GM19463 (cell line): ENCODE results near the gene STX7.

Experiments
- ATAC-seq: cut with Tn5 transposase; IDR thresholded peaks from one replicate; pipeline ENCODE4 v1.9.1; 2021; ENCODE audit warnings: mild to moderate bottlenecking, moderate library complexity; ENCODE audit not compliant: unreplicated experiment

Gene STX7

DNA sequence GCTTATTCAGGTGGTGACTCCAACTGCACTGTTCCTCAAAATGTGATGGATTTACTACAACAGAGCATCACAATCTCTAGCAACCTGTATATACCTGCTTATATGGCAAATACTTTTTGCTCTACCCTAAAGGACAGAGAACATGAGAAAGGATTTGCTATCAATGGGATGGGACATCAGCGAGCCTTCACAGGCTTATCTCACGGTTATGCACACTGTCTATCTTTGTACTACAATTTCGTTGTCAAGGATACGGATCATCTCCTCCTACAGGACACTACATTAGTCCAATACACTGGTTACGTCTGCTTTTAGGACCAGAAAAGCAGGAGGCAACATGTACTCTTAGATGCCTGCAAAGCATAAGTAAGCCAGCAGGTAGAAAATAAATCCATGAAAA, 34.2 kb downstream of the STX7 start:
- ATAC-seq, result no peak

DNA sequence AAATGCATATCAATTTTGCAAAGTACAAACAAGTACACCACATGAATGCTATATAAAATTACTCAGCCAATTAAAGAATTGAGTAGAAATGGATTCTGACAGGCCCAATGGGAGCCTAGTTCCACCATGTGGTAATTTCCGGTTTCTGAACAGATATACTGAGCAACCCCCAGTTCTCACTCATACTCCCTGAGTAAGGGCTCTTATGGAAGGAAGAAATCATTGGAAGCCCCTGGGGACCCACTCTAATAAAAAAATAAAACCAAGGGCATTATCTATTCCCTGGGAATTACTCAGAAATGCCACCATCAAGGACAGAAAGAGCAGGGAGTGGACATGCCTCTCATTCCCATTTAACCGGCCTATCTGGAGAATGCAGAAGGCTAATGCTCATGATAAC, 34.6 kb downstream of the STX7 start:
- ATAC-seq, result no peak

DNA sequence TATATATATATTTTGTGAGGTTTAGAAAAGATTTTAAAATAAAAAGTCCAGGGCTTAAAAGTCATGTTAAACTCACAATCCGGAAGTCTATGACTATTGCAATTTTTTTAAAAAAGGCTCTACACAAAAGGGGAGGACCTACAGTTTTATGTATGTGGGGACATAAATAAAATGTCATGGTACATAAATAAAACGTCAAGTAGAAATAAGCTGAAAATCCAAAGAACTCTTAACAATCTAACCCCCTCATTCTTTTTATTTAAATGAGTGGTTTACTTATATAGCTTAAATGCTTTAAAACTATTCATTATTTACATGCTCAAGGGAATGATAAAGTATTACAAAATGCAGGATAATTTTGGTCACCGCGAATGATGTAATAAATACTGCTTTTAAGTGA, 36.2 kb downstream of the STX7 start:
- no peak for ATAC-seq

DNA sequence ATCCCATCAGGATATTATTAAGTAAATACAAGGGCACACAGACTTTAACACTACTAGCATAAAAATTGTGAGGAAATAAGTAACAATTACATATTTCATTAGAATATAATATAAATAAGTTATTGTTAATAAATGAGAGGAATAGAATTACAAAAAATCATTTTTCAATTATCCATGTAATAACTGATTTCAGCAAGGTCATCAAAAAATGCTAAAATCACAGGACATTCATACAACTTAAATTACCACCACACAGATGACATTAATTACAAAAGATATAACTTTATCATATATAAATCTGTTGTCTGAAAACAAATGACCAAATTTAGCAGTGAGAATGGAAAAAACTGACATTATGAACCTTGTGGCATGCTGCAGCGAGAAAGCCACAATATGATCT, 37.0 kb downstream of the STX7 start:
- no peak for ATAC-seq

DNA sequence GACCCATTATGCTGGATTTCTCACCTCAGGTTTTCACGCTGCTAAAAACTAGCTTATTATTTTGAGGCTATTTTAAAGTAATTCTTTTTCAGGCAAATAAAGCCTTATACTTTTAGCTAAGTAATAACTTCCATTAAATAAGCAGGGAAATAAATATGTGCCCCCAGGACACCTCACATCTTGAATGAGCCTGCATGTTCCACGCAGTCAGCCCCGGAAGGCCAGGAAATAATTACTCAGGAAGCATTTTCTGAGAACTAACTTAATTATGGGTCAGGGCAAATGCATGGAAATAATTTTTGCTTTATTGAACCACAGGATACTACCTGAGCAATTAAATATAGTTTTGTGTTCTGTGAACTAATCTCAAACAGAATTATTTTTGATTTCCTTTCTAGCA, 41.1 kb downstream of the STX7 start:
- no peak for ATAC-seq

DNA sequence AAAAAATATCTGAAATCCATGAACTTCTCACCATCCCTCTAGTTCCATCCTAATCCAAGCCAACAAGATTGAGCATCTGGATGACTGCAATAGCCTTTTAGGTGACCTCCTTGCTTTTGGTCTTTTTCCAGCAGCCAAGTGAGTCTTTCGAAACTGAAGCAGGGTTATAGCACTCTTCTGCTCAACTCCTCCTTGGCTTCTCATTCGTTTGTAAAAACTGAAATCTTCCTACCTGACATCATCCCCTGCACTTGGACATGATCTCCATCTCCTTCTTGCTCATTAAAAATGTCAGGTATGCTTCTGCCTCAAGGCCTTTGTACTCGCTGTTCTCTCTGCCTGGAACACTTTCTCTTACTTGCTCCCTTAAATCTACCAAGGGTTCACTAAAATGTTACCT, 46.0 kb downstream of the STX7 start:
- ATAC-seq, result no peak

DNA sequence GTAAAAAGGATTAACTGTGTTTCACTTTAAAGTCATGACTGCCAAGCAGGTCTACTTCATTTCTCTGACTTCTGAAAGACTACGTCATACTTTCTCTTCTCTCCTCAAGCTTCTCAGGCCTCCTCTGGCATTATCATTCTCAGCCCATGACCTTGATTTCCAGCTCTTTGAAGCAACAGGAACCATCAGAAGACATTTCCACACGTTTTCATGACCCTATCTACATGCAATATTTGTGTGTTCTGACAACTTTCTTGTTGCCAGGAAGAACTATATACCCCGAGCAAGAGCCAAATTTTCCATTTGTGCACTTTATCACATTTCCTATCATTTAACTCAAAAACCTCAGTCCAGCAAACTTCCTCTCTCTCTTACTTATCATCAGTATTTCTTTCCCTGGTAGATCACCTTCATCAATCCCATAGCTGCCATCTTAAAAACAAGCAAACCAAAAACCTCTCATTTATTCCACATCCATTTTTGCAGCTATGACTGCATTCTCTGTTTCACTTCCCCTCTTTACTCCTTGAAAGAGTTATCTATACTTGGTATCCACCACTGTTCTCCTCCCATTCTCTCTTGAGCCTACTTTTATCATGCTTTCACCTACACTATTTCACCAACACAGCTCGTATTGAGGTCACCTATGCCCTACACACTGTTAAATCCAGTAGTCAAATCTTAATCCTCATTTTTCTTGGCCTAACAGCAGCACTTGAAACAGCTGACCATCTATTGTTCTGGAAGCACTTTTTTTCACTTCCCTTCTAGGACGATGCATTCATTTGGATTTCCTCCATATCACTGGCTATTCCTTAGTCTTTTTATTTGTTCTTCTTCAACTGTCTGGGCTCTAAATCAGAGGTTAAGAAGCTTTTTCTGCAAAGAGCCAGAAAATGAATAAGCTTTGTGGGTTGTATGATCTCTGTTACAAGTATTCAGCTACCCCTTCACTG, 47.1 kb downstream of the STX7 start:
- ATAC-seq, result peak; percentile 82

DNA sequence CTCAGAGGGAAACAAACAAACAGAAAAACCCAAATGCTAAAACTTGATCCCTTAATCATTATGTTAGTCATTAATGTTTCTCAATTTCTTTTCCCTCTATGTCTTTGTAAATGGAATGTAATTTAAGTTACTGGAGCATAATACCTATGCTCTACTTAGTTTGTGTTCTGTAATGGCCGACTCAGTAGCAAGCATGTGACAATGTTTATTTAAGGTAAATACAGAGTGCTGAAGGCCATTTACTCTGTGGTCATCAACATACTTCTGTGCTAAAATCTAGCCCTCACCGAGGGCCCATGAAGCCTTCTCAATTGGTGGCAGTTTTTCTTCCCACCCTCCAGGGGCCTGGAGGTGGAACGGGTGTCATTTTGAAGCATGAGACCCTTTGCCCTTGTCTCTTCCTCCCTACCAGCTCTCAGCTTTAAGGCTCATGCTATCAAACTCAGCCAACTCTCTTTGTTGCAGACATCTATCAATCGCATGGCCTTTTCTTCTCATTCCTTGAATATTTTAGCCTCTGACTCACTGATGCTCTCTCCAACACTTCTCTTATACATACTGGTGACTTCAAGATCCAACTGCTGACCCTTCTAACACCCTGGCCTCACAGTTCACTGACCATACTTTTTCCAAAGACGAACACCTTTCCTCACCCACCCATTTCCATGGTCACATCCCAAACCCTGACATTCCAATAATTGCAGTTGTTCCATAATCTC, 48.2 kb downstream of the STX7 start:
- ATAC-seq, result no peak

DNA sequence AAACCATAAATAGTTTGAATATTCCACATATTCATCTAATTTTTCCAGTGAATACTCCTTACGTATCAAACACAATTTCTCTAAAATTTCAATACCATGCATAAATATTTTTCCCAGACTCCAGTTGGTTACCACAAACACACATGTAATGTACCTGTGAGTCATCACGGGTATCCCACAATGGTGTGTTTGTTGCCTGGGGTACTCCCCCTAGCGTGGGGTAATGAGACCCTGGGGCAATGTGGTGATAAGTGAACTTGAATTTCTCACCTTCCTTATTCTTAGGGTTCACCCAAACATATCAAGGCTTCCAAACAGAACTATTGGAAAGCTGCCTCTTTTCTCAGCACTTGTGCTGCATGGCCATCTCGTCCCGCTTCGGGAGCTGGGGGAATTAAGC, 51.0 kb downstream of the STX7 start:
- ATAC-seq, result no peak

DNA sequence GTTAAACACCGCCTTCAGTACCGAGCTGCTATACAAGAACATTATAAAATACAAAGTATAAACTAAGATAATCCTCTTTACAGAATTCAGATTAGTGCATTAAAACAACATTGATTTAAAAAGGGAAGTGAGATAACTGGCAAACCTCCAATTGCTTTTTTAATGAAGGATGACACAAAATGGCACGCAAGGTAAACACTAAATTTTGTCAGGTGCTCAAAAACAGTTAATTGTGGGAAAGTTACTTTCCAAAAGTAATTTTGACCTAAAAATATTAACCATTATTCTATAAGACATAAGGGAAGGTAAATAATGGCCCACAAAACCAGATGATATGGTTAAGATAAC, 53.3 kb downstream of the STX7 start:
- ATAC-seq, result no peak

DNA sequence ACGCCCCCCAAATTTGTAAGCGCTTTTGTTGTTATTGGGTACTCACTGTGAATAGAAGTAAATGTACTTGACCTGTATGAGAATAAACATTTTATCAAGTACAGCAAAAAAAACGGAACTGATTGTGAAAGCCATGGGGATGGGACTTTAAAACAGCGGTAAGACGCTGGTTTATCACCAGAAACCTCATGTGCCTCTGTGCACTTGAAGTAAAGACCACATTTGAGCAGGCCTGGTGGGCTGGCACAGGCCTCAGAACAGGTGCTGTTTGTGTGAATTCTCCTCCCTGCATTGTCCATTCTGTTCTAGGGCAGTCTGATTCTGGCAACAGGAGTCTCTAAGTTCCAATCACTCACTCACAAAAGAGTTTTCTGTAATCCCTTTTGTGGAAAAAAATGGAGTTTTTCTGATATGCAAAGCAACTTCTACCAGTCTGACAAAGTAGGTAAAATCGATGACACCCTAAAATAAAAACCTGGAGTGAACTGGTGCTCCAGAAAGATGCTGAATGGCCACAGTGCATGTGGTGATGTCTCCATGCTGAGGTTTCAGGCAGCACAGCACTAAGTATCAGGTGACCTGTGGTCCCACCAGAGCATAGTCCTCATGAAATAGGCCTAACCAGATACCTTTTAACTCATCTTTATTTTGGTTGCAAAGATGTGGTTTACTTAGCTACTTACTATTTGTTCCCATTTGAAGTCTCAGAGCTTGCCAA, 53.9 kb downstream of the STX7 start:
- ATAC-seq, result no peak

DNA sequence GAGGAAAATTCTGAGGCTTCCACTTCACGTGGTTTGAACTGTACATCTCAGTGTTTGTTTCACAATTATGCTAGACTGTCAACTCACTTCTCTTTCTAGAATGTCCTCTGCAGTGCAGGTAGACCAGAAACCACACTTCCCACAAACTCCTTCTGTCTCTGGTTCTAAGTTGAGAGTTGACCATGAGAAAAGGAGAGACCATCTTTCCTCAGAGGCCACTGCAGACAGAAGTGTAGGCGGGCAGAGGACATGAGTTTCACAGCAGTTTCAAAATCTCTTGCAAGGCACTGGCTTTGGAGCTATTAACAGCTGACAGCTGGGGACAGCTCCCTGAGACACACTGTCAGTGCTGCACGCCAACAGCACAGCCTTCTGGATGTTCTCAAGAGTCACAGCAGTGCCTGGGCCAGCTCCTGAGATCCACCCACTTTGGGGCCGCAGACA, 56.2 kb downstream of the STX7 start:
- ATAC-seq, result peak; percentile 93

DNA sequence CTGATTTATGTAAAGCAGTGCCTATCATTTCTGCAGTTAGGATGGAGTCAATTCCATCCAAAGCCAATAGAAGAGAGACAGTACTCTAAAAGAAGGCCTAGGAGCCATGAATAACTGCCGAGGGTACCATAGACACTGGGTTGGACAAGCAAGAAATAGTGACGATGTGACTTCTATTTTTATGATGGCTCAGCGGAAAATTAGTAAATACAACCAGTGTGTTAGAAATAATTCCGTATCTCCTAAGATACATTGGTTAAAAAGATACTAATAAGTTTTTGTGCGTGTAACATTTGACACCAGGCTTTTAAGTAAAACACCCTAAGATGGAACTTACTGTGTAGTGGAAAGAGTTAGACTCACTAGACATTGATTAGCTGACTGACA, 66.1 kb downstream of the STX7 start:
- no peak for ATAC-seq

DNA sequence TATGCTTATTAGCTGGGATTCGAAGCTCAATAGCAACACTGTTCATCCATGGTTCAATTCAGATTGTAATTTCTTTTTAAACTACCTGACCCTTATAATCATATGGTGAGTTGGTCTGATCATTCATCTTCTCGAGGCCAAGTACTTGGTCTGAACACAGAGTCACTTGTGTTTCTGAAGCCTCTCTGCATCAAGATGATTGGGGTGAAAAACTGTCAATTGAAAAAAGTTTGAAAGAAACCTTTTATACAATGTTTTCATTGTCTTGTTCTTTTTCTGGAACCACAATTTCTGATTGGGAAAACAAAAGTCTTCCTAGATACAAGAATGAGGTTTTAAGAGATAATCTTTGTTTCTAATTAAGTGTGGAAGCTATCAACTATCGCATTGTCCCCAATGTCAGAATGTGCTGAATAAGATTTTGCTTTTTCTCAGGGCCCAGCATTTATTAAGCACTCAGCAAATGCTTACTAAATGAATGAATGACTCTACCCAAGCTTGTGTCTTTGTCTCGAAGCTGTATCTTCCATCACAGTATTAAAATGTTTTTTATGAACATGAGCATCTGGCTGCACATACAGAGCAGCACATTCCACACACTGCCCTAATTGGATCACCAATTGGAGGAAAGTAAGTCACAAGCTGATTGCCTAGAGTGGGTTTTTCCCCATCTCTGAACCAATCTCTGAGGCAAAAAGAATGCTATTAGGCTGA, 66.6 kb downstream of the STX7 start:
- ATAC-seq, result no peak

DNA sequence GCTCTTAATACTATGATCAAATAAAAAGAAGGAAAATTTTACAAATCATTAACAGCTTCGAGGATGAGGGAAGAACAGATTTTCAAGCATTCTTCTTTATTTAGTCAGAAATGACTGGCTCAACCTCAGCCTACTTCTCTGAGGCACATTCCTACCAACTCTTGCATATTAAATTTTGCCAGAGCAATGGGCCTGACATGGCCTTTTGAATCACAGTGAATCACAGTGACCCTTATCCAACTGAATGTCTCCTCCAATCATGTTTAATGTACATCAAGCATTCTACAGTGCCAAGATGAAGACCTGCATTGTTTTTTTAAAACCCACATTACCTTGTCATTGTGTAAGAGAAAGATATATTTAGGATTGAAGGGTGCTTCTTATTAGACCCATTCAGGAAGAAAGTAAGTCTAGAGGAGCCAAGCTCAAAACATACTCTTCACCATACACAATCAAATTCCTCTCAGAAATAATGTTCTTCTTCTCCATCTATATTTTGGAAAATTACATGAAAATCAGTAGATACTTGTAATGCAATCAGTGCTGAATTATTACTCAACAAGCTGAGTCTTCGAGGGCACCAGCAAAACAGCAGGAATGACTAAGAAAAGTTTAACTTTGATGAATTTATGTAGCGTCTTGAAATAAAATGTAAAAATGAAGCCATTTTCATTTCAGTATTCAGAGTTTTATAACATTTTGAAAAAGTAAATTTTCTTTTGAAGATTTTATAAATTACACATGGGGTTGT, 67.5 kb downstream of the STX7 start:
- ATAC-seq, result no peak

DNA sequence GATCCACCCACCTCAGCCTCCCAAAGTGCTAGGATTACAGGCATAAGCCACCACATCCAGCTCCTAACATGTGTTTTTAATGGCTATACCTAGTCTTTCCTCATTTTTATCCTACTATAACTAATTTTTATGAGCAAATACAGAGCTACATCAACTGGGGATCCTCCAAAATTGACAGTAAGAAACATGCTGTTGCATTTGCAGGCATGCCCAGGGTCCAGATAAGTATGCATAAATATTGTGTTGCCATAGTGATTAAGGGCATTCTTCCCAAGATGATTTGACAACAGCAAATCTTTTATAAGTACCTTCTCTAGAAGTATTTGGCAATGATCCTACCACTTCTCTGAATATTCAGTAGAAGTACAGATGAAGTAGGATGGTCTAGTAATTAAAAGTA, 69.7 kb downstream of the STX7 start:
- ATAC-seq, result no peak

DNA sequence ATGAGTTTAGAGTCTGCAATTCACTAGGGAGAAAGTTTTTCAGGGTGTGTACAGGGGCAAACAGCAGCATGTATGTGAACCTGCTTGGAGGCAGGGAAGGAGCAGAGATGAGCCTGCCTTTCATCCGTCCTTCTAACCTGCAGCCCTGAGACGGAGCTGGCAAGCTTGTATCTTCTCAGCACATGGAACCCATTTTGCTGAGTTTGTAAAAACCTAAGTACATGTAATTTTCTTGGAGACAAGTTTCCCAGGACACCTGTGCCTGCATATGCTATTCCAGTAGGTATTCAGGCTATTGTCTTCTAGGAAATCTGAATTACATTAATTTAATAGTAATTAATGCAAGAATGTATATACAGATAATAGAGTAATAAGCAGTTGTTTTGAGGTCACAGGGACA, 82.8 kb downstream of the STX7 start:
- no peak for ATAC-seq

DNA sequence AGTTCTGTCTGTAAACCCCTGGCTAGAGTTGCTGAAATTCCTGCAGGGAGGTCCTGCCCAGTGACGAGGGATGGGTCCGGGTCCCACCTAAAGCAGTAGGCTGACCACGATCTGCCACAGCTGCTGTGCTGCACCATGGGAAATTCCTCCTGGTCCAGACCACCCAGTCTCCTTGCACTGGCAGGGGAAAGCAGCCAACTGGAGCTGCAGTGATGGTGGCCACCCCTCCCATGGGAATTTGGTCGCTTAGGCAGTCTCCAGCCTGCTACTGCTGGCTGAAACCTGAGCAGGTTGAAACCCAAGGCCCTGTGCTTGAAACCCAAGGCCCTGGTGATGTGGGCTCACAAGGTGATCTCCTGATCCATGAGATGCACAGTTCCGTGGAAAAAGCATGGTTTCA, 87.7 kb downstream of the STX7 start:
- ATAC-seq, result no peak

DNA sequence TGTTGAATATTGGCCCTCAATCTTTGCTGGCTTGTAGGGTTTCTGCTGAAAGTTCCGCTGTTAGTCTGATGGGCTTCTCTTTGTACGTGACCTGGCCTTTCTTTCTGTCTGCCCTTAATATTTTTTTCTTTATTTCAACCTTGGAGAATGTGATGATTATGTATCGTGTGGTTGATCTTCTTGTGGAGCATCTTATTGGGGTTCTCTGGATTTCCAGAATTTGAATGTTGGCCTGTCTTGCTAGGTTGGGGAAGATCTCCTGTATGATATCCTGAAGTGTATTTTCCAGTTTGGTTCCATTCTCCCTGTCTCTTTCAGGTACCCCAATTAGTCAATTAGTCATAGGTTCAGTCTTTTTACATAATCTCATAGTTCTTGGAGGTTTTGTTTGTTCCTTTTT, 89.1 kb downstream of the STX7 start:
- no peak for ATAC-seq

DNA sequence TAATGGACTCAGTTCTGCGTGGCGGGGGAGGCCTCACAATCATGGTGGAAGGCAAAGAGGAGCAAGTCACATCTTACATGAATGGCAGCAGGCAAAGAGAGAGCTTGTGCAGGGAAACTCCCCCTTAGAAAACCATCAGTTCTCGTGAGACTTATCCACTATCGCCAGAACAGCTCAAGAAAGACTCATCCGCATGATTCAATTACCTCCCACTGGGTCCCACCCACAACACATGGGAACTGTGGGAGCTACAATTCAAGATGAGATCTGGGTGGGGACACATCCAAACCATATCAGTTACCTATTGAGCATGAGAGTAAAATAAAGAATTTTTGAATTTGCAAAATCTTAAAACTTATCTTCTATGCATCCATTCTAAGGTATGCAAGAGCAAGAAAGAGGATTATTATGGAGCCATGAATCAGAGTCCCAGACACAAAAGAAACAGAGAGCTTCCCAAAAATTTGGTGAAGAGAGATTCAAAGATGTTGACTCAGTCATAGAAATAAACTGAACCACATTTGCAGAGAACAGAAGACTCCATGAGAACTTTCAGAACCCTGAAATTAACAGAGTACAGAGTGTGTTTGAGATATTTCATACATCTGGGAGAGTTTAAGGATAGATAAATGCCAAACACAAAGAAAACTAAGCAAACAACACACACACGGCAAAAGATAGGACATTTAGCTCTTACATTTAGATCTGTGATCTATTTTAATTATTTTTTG, 94.5 kb downstream of the STX7 start:
- no peak for ATAC-seq
